Left ventricle myocardium inferior (tissue), 1 donor: Measurements from ENCODE around the gene SLC22A16. TPM values are rescaled to one million over a fixed set of nuclear protein-coding genes. Genes with fewer than 3 reads are reported as not detected.

Experiments used
- DNase-seq: peaks from one replicate; pipeline ENCODE4 v3.0.0-alpha.2; 2020
- H3K27ac ChIP-seq: fragments of 200-600 bp; replicated peaks from 2 replicates; pipeline ENCODE4 v1.8.0; 2021
- H3K27me3 ChIP-seq: fragments of 200-600 bp; 2 replicates; pipeline ENCODE4 v1.8.0; 2021; ENCODE audit warnings: low read depth
- H3K36me3 ChIP-seq: fragments of 200-600 bp; 2 replicates; pipeline ENCODE4 v1.8.0; 2021
- H3K4me1 ChIP-seq: fragments of 200-600 bp; 2 replicates; pipeline ENCODE4 v1.8.0; 2021
- H3K4me3 ChIP-seq: fragments of 200-600 bp; 2 replicates; pipeline ENCODE4 v1.8.0; 2021; ENCODE audit warnings: mild to moderate bottlenecking, moderate library complexity
- H3K9me3 ChIP-seq: fragments of 200-600 bp; replicated peaks from 2 replicates; pipeline ENCODE4 v1.8.0; 2021
- CTCF ChIP-seq: fragments of 200-600 bp; IDR thresholded peaks from 2 replicates; pipeline ENCODE4 v1.8.0; 2021; ENCODE audit warnings: antibody characterized with exemption, mild to moderate bottlenecking, borderline replicate concordance
- intact Hi-C: fragments of 100-400 bp; cut with micrococcal nuclease; formaldehyde crosslinking; loops from one replicate; pipeline ENCODE4 v1.11.0; 2022
- total RNA-seq: library from RNA; stranded (reverse); fragmentation: NEBNext Ultra II Directional; extraction: Animal tissue kit (Norgen Biotek cat#: 25700); gene quantifications from one replicate; pipeline ENCODE4 v1.2.1, GENCODE V29; 2021
- donor health status: DM: no; HTN: yes; CAD: no; lungs with severe emphysema.

Gene SLC22A16
- total RNA-seq, 1 donor from 2014 or later: not detected

DNA sequence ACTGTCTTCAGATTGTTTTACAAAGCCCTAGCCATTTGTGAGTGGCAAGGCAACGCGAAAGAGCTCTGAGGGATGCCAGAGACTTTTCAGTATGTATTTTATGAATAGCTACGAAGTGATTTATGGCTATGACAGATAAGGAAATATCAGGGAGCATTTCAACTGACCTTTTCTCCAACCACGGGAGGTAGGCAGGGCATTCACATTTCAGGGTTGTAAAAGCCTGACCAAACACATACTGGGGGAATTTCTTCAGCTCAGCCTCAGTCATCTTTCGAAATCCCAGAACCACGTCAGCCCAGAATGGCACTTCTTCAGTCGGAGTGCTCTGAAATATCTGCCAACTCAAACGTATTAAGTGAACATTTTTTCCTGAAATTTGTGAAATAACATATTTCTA lies 71.8 kb downstream of the SLC22A16 start:
- Histone ChIP-seq H3K27ac (no peak overlapping the region), H3K9me3 (no peaks in the 10 kb centered on the region), H3K4me3 (no peak overlapping the region), H3K4me1 (peaks cover 17% of the 10 kb centered on the region), H3K36me3 (peaks cover 9% of the 10 kb centered on the region), H3K27me3 (no peaks in the 10 kb centered on the region)
- intact Hi-C loops: no loop called here
- no peak for DNase-seq
- TF ChIP-seq CTCF: no peak

- DNase-seq: no peak
- Histone ChIP-seq H3K27me3 (no peaks in the 10 kb centered on the region), H3K9me3 (no peaks in the 10 kb centered on the region), H3K4me3 (no peak overlapping the region), H3K36me3 (peaks cover 3% of the 10 kb centered on the region), H3K4me1 (peaks cover 17% of the 10 kb centered on the region), H3K27ac (no peak overlapping the region)
- intact Hi-C loops: no loop called here
- no peak for TF ChIP-seq CTCF
These were observed 74.7 kb downstream of the SLC22A16 start for GRCh38 chr6:110401585-110402176.

- Histone ChIP-seq H3K36me3 (no peaks in the 10 kb centered on the region), H3K9me3 (no peaks in the 10 kb centered on the region), H3K4me1 (peaks cover 25% of the 10 kb centered on the region), H3K27me3 (no peaks in the 10 kb centered on the region), H3K27ac (no peak overlapping the region), H3K4me3 (peak overlapping the region; percentile 64)
- intact Hi-C loops: no loop called here
- TF ChIP-seq CTCF: no peak
- DNase-seq: no peak
These were observed 76.2 kb downstream of the SLC22A16 start for GRCh38 chr6:110400208-110400607.

GRCh38 chr6:110399219-110400071 lies 77.0 kb downstream of the SLC22A16 start:
- no peak overlapping the region for H3K27ac ChIP-seq
- peak overlapping the region; percentile 64 for H3K4me3 ChIP-seq
- no peaks in the 10 kb centered on the region for H3K9me3 ChIP-seq
- intact Hi-C loops: no loop called here
- H3K27me3 ChIP-seq: no peaks in the 10 kb centered on the region
- DNase-seq: no peak
- no peak for TF ChIP-seq CTCF
- no peaks in the 10 kb centered on the region for H3K36me3 ChIP-seq
- H3K4me1 ChIP-seq: peaks cover 32% of the 10 kb centered on the region

DNA sequence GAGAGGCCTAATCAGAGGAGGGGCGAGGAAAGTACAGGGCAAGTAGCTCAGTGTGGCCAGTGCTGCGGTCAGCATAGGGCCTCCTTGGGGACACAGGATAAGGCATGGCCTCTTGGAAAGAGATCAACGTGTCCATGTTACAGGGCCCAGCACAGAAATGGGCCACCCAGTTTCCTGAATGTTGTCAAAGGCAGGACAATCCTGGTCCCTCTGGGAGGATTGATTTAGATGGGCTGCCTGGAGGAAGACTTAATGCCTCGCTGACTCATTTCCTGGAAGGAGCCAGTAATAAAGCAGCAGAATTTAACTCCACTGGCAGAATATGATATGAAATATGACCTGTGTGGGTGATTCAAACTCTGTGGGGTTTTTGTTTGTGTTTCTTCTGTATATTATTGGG lies 77.6 kb downstream of the SLC22A16 start:
- intact Hi-C loops: no loop called here
- Histone ChIP-seq H3K9me3 (no peaks in the 10 kb centered on the region), H3K4me3 (no peak overlapping the region), H3K27ac (no peak overlapping the region), H3K4me1 (peaks cover 36% of the 10 kb centered on the region), H3K36me3 (no peaks in the 10 kb centered on the region), H3K27me3 (no peaks in the 10 kb centered on the region)
- no peak for DNase-seq
- TF ChIP-seq CTCF: no peak
